H4 (cell line): ENCODE data around the gene BTBD10. TPM values are rescaled to one million over a fixed set of nuclear protein-coding genes. Genes with fewer than 3 reads are reported as not detected.

Source experiments
- DNase-seq: peaks from one replicate; pipeline ENCODE4 v3.0.0-alpha.2; 2015; ENCODE audit warnings: low spot score
- total RNA-seq: library from RNA; depleted of rRNA; stranded (reverse); fragments of >200 nt; shearing (Covaris generic); gene quantifications from 2 replicates; pipeline ENCODE4 v1.2.3, GENCODE V29; 2014

Gene BTBD10
- total RNA-seq, 1 experiment from 2014 or later: 70.1 TPM

- DNase-seq: no peak
These were observed 87.2 kb downstream of the BTBD10 start for GRCh38 chr11:13375798-13376197.

- no peak for DNase-seq
These were observed 89.8 kb downstream of the BTBD10 start for GRCh38 chr11:13373216-13373615.

GRCh38 chr11:13368041-13368446 is 95.0 kb downstream of the BTBD10 start:
- DNase-seq: no peak

GRCh38 chr11:13367115-13367514 is 95.9 kb downstream of the BTBD10 start:
- no peak for DNase-seq

GRCh38 chr11:13366266-13367026 is 96.6 kb downstream of the BTBD10 start:
- no peak for DNase-seq

GRCh38 chr11:13364388-13364787 is 98.6 kb downstream of the BTBD10 start:
- DNase-seq: no peak

- no peak for DNase-seq
These were observed 100.4 kb downstream of the BTBD10 start for GRCh38 chr11:13362596-13363109.

GRCh38 chr11:13358596-13359270 is 104.3 kb downstream of the BTBD10 start:
- DNase-seq: no peak

GRCh38 chr11:13357232-13357631 is 105.8 kb downstream of the BTBD10 start:
- no peak for DNase-seq

GRCh38 chr11:13355191-13355590 is 107.8 kb downstream of the BTBD10 start:
- no peak for DNase-seq

- no peak for DNase-seq
These were observed 108.7 kb downstream of the BTBD10 start for GRCh38 chr11:13354335-13354734.

- DNase-seq: no peak
These were observed 110.3 kb downstream of the BTBD10 start for GRCh38 chr11:13352711-13353110.

- no peak for DNase-seq
These were observed 113.4 kb downstream of the BTBD10 start for GRCh38 chr11:13349581-13349980.

- DNase-seq: no peak
These were observed 114.0 kb downstream of the BTBD10 start for GRCh38 chr11:13349046-13349445.

- DNase-seq: no peak
These were observed 114.7 kb downstream of the BTBD10 start for GRCh38 chr11:13348305-13348704.

GRCh38 chr11:13347901-13348300 is 115.1 kb downstream of the BTBD10 start:
- DNase-seq: no peak

GRCh38 chr11:13346470-13346869 is 116.6 kb downstream of the BTBD10 start:
- DNase-seq: no peak

- DNase-seq: no peak
These were observed 118.2 kb downstream of the BTBD10 start for GRCh38 chr11:13344818-13345217.

- peak; percentile 81 for DNase-seq
These were observed 118.9 kb downstream of the BTBD10 start for GRCh38 chr11:13343931-13344717.

- DNase-seq: no peak
These were observed 120.0 kb downstream of the BTBD10 start for GRCh38 chr11:13343067-13343466.

GRCh38 chr11:13341026-13341425 is 122.0 kb downstream of the BTBD10 start:
- no peak for DNase-seq
